HG03175 (cell line): ENCODE results near the gene ZNF23.

ENCODE experiments used
- ATAC-seq: cut with Tn5 transposase; IDR thresholded peaks from one replicate; pipeline ENCODE4 v1.9.1; 2021; ENCODE audit warnings: mild to moderate bottlenecking, moderate library complexity; ENCODE audit not compliant: unreplicated experiment

ZNF23 gene

GRCh38 chr16:71399801-71400563, 62.1 kb downstream of the ZNF23 start:
- no peak for ATAC-seq
